ENCODE data around the gene REP15.

- TF ChIP-seq TAF1 (IDR thresholded peaks at IDR 0.05; ENCODE audit: borderline replicate concordance, low read depth, low read length) = no peak
- no peak for TF ChIP-seq POLR2AphosphoS5 (IDR thresholded peaks at IDR 0.05; ENCODE audit: low read depth, low read length)
- TF ChIP-seq POLR2A (IDR thresholded peaks at IDR 0.05; ENCODE audit: low read depth, low read length) = no peak
Observed at GRCh38 chr12:27682534-27682933, 13.7 kb upstream of the REP15 start.
